ENCODE data around the gene ZCCHC7. TPM values are rescaled to one million over a fixed set of nuclear protein-coding genes. Genes with fewer than 3 reads are reported as not detected.

ZCCHC7 gene
- total and polyA plus RNA-seq, 9 of the 15 experiments (the other 6 are each of a cell fraction or from before 2014, with no cell fraction given) = 34.1 to 68.9 (median 48.8) TPM

DNA sequence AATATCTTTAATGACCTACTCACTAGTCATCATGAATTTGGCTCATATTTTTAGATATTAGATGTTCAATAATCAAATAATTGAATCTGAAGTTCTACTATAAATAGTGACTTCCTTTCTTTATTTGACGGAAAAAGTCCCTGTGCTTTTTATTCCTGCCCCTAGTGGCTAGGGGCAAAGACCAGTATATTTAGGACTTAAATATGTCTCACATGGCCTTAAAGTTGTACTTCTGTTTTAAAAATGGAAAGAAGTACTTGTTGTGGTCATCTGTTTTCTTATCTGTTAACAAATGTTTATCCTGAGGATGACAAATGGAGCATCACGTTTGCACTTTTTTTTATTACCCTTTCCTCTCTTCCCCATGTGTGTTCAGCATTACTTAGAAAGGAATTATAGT lies 212.9 kb downstream of the ZCCHC7 start (continued):
- TF ChIP-seq CBX2 (IDR thresholded peaks at IDR 0.05; ENCODE audit: insufficient read depth, low read length, poor library complexity, severe bottlenecking) = no peak
- TF ChIP-seq, protein P1, sequence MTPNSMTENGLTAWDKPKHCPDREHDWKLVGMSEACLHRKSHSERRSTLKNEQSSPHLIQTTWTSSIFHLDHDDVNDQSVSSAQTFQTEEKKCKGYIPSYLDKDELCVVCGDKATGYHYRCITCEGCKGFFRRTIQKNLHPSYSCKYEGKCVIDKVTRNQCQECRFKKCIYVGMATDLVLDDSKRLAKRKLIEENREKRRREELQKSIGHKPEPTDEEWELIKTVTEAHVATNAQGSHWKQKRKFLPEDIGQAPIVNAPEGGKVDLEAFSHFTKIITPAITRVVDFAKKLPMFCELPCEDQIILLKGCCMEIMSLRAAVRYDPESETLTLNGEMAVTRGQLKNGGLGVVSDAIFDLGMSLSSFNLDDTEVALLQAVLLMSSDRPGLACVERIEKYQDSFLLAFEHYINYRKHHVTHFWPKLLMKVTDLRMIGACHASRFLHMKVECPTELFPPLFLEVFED (CRISPR knock-in tag; conservative IDR thresholded peaks at IDR 0.05) = no peak
- TF ChIP-seq FOXK2 (conservative IDR thresholded peaks at IDR 0.05 in 1 of 2, IDR thresholded peaks at IDR 0.05 in 1 of 2; ENCODE audit: low read depth in 2 of 2) = peak in 1 of 2 experiments; percentile 39; a peak in 1 of 4 replicates
- TF ChIP-seq SMARCA4 (IDR thresholded peaks at IDR 0.05) = peak; percentile 42; the same call in 1 of the 2 replicates
- TF ChIP-seq CHAMP1 (IDR thresholded peaks at IDR 0.05) = 0 out of 2 replicates have a peak, but pooled peaks have one; percentile 42
- 0 out of 2 replicates have a peak, but pooled peaks have one; percentile 2 for TF ChIP-seq RFX1 (IDR thresholded peaks at IDR 0.05)
- TF ChIP-seq SOX6 (IDR thresholded peaks at IDR 0.05) = peak; percentile 88
- peak; percentile 69 for TF ChIP-seq MEIS2 (IDR thresholded peaks at IDR 0.05; ENCODE audit: partially characterized antibody)
- peak in 1 of 2 experiments; percentile 52; a peak in 1 of 4 replicates for TF ChIP-seq MNT (conservative IDR thresholded peaks at IDR 0.05)
- no peak for TF ChIP-seq ZNF143 (CRISPR knock-in tag; IDR thresholded peaks at IDR 0.05)
- peak; percentile 60 for TF ChIP-seq ARID1B (IDR thresholded peaks at IDR 0.05)
- TF ChIP-seq CBFA2T3 (IDR thresholded peaks at IDR 0.05) = peak; percentile 44; the same call in 1 of the 2 replicates
- TF ChIP-seq MEF2D (tag; conservative IDR thresholded peaks at IDR 0.05; ENCODE audit: low read depth) = 0 out of 2 replicates have a peak, but pooled peaks have one; percentile 18
- no peak for TF ChIP-seq PCBP1 (IDR thresholded peaks at IDR 0.05; ENCODE audit: low read depth, low read length, poor library complexity, severe bottlenecking)
- TF ChIP-seq KDM4B (IDR thresholded peaks at IDR 0.05; ENCODE audit: borderline replicate concordance in 2 of 2, low read depth in 1 of 2) = no peak
- no peak for TF ChIP-seq ZNF408 (CRISPR knock-in tag; IDR thresholded peaks at IDR 0.05; ENCODE audit: low read depth)
- TF ChIP-seq GATAD2B (IDR thresholded peaks at IDR 0.05; ENCODE audit: borderline replicate concordance) = peak; percentile 9; the same call in 1 of the 2 replicates
- no peak for TF ChIP-seq HINFP (tag; conservative IDR thresholded peaks at IDR 0.05; ENCODE audit: low read depth)
- TF ChIP-seq ZNF224 (CRISPR knock-in tag; IDR thresholded peaks at IDR 0.05) = no peak
- no peak for TF ChIP-seq FOS (IDR thresholded peaks at IDR 0.05; ENCODE audit: extremely low read depth, insufficient read length)
